ENCODE measurements around the gene TXNRD1.

GRCh38 chr12:104218935-104219334 is 3.4 kb downstream of the TXNRD1 start:
- TF ChIP-seq POLR2A (IDR thresholded peaks at IDR 0.05) (no peak), CTCF (IDR thresholded peaks at IDR 0.05) (no peak), EP300 (IDR thresholded peaks at IDR 0.05) (no peak), POLR2AphosphoS5 (IDR thresholded peaks at IDR 0.05) (no peak)
